Body of pancreas (tissue), 4 donors: ENCODE data around the gene WSB1. TPM values are rescaled to one million over a fixed set of nuclear protein-coding genes. Genes with fewer than 3 reads are reported as not detected.

Experiments used
- ATAC-seq: fragments of 150-250 bp; one replicate; pipeline ENCODE4 v1.9.1; 2016
- DNase-seq, 4 donors: peaks; one replicate each; pipeline ENCODE4 v3.0.0-alpha.2; 2019
- H3K27ac ChIP-seq, 4 donors: fragments of 200-600 bp; sonication (generic); 1 replicate in 3 of 4; 2 replicates in 1 of 4; pipeline versions ENCODE4 v1.5.1 to v1.6.1; 2016 to 2019; ENCODE audit warnings: mild to moderate bottlenecking in 1 of 4, mixed read lengths in 1 of 4, moderate library complexity in 1 of 4
- H3K27me3 ChIP-seq, 2 donors: fragments of 200-600 bp; sonication (generic); one replicate each; pipeline ENCODE4 v1.6.0; 2016; ENCODE audit warnings: mild to moderate bottlenecking in 1 of 2
- H3K36me3 ChIP-seq, 2 donors: fragments of 200-600 bp; sonication (generic); replicated peaks in 1 of 2; 2 replicates each; pipeline ENCODE4 v1.5.1; 2016; ENCODE audit warnings: low read depth in 2 of 2; ENCODE audit not compliant: insufficient read depth in 1 of 2
- H3K4me1 ChIP-seq: fragments of 200-600 bp; sonication (generic); one replicate; pipeline ENCODE4 v1.6.0; 2016
- H3K4me3 ChIP-seq, 2 donors: fragments of 200-600 bp; sonication (generic); 1 replicate in 1 of 2; 2 replicates in 1 of 2; pipeline ENCODE4 v1.5.1; 2016 to 2019
- H3K9me3 ChIP-seq, 3 donors: fragments of 200-600 bp; sonication (generic); 1 replicate in 2 of 3; 2 replicates in 1 of 3; pipeline ENCODE4 v1.5.1; 2016
- CTCF ChIP-seq, 7 experiments: fragments of 450-650 bp in 4 of 7; fragments of 200-600 bp in 3 of 7; sonication (generic) in 3 of 7; IDR thresholded peaks; one replicate each; pipeline ENCODE4 v1.5.1; 2016 to 2019; ENCODE audit warnings: antibody characterized with exemption in 7 of 7
- POLR2A ChIP-seq, 3 donors: fragments of 450-650 bp; IDR thresholded peaks; one replicate each; pipeline ENCODE4 v1.6.1; 2016; ENCODE audit warnings: antibody characterized with exemption in 3 of 3, mild to moderate bottlenecking in 2 of 3
- WGBS, 2 donors: methylation state at CpG; one replicate each; pipeline ENCODE4 v1.1.5; 2017; 5-methylcytosine and 5-hydroxymethylcytosine counted together
- intact Hi-C: fragments of 100-400 bp; cut with DNase I; formaldehyde crosslinking; loops from one replicate; pipeline ENCODE4 v1.15.1; 2023
- total RNA-seq, 2 donors: library from RNA; depleted of rRNA; stranded (reverse); fragments of >200 nt; gene quantifications; one replicate each; pipeline ENCODE4 v1.1.0, GENCODE V29; 2016

WSB1 gene
- total RNA-seq, 2 donors from 2014 or later: 106 to 147 TPM

DNA sequence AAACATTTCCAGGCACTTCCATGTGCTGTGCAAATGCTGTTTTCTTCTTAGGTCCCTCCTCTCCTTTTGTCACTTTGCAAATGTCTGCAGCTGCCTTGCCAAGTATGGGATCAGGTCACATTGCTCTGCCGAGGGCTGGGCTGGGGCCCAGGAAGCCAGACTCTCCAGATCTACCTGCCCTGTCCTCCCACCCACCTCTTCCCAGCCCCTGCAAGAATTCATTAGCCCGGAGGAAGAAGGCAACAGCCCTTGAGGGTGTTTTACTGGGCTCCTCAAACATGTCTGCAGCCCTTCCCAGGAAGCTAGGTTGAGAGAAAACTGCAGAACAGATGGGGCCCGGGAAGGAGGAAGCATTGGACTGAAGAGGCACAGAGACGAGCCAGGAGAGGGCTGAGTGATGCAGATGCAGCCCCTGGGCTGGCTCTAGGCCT lies 47.1 kb downstream of the WSB1 start:
- intact Hi-C loops: loop anchor here (5.0 kb wide), 1 partner anchor 99 kb away; no protein-coding TSS in a partner anchor
- ATAC-seq (no peak), DNase-seq (no peak)
- Histone ChIP-seq H3K9me3 (no peaks in the 10 kb centered on the region), H3K27ac (peak overlapping the region in 1 of 4 donors; percentile 22), H3K36me3 (no peaks in the 10 kb centered on the region), H3K4me1 (peaks cover 12% of the 10 kb centered on the region), H3K27me3 (no peaks in the 10 kb centered on the region), H3K4me3 (no peak overlapping the region)
- 36 to 47% methylated on average over 4 of the region's 4 CpGs for WGBS, 2 donors
- TF ChIP-seq POLR2A (IDR thresholded peaks at IDR 0.05) (no peak), CTCF (IDR thresholded peaks at IDR 0.05) (no peak)

DNA sequence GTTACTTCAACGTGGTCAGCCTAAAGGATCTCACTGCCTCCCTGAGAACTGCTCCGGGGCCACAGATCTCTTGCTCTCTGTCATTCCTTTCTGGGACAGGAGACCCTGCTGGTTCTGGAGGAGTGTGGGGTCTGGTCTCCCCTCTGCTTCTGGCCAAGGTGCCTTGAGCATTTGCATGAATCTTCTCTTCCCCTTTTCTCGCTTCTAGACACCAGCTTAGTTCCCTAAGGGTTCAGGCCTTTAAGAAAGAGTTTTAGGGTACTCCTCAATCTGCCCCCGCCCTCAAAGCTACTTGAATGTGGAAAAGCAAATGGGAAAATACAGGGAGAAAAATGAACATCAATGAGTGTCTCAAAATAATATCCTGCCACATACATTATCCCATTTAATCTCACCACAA lies 48.1 kb downstream of the WSB1 start:
- peaks cover 12% of the 10 kb centered on the region for H3K4me1 ChIP-seq
- 81 to 94% methylated on average over 4 of the region's 4 CpGs for WGBS, 2 donors
- H3K9me3 ChIP-seq: no peaks in the 10 kb centered on the region
- H3K4me3 ChIP-seq: no peak overlapping the region
- no peak for ATAC-seq
- DNase-seq: no peak
- intact Hi-C loops: loop anchor here (5.0 kb wide), 1 partner anchor 100 kb away; no protein-coding TSS in a partner anchor
- TF ChIP-seq CTCF (IDR thresholded peaks at IDR 0.05): no peak
- TF ChIP-seq POLR2A (IDR thresholded peaks at IDR 0.05): no peak
- H3K27ac ChIP-seq: no peak overlapping the region
- H3K27me3 ChIP-seq: no peaks in the 10 kb centered on the region
- H3K36me3 ChIP-seq: no peaks in the 10 kb centered on the region

GRCh38 chr17:27343294-27343693 lies 49.4 kb downstream of the WSB1 start:
- ATAC-seq (no peak), DNase-seq (no peak)
- Histone ChIP-seq H3K27ac (no peak overlapping the region), H3K4me1 (peaks cover 13% of the 10 kb centered on the region), H3K36me3 (no peaks in the 10 kb centered on the region), H3K9me3 (no peaks in the 10 kb centered on the region), H3K4me3 (no peak overlapping the region), H3K27me3 (no peaks in the 10 kb centered on the region)
- TF ChIP-seq CTCF (IDR thresholded peaks at IDR 0.05) (no peak), POLR2A (IDR thresholded peaks at IDR 0.05) (no peak)
- intact Hi-C loops: loop anchor here (5.0 kb wide), 1 partner anchor 101 kb away; no protein-coding TSS in a partner anchor
- WGBS, 2 donors: 57 to 74% methylated on average over 3 of the region's 3 CpGs

- DNase-seq: no peak
- intact Hi-C loops: loop anchor here (5.0 kb wide), 1 partner anchor 102 kb away; no protein-coding TSS in a partner anchor
- Histone ChIP-seq H3K9me3 (no peaks in the 10 kb centered on the region), H3K36me3 (no peaks in the 10 kb centered on the region), H3K4me1 (peaks cover 20% of the 10 kb centered on the region), H3K4me3 (no peak overlapping the region), H3K27me3 (no peaks in the 10 kb centered on the region), H3K27ac (no peak overlapping the region)
- 64 to 80% methylated on average over 3 of the region's 3 CpGs for WGBS, 2 donors
- ATAC-seq: no peak
- TF ChIP-seq CTCF (IDR thresholded peaks at IDR 0.05): no peak
- no peak for TF ChIP-seq POLR2A (IDR thresholded peaks at IDR 0.05)
Measured at GRCh38 chr17:27343977-27344607, 50.2 kb downstream of the WSB1 start.
